ENCODE measurements around the gene HOXD4. TPM values are rescaled to one million over a fixed set of nuclear protein-coding genes. Genes with fewer than 3 reads are reported as not detected.

Gene HOXD4
- total RNA-seq, 1 experiment from 2014 or later = not detected

DNA sequence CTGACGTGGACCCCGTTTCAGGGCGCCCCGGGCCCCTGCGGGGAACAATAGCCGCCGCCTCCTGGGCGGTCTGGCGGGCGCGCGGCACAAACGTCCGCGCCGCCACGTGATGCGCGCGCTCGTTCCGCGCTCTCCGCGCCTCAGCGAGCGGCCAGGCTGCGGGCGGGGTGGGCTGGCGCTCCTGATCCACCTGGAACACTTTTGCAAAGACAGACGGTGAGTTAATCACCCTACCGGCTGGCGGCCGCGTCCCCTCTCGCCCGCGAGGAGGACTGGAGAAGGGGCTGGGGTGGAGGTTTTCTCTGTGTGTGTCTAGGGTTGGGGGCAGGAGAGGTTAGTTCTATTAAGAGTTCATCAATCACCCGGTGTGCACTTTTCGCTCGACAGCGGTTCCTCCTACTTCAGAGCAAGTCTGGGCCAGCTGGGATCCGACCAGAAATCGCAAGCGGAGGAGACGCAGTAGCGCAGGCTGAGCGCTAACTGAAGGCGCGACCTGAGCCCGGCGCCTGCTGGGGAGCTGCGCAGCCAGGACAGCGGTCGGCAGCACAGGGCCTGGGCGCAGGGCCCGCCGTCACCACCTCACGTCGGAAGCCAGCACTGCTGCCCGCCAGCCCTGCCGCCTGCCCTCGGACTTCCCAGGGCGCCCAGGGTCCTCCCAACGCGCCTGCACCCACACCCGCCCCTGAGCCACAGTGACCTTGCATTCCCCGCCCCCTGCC, 26.8 kb downstream of the HOXD4 start:
- TF ChIP-seq, protein P1, sequence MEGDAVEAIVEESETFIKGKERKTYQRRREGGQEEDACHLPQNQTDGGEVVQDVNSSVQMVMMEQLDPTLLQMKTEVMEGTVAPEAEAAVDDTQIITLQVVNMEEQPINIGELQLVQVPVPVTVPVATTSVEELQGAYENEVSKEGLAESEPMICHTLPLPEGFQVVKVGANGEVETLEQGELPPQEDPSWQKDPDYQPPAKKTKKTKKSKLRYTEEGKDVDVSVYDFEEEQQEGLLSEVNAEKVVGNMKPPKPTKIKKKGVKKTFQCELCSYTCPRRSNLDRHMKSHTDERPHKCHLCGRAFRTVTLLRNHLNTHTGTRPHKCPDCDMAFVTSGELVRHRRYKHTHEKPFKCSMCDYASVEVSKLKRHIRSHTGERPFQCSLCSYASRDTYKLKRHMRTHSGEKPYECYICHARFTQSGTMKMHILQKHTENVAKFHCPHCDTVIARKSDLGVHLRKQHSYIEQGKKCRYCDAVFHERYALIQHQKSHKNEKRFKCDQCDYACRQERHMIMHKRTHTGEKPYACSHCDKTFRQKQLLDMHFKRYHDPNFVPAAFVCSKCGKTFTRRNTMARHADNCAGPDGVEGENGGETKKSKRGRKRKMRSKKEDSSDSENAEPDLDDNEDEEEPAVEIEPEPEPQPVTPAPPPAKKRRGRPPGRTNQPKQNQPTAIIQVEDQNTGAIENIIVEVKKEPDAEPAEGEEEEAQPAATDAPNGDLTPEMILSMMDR (IDR thresholded peaks at IDR 0.05; ENCODE audit: unreplicated experiment) = no peak
- Mint-ChIP-seq H3K9me3 (ENCODE audit: low read depth, unreplicated experiment) (no peaks in the 10 kb centered on the region), H3K4me1 (ENCODE audit: low read depth, unreplicated experiment) (peaks cover 11% of the 10 kb centered on the region), H3K27ac (ENCODE audit: unreplicated experiment) (no peak overlapping the region), H3K27me3 (ENCODE audit: unreplicated experiment) (peaks cover 21% of the 10 kb centered on the region), H3K36me3 (ENCODE audit: insufficient read depth, unreplicated experiment) (no peaks in the 10 kb centered on the region), H3K4me3 (ENCODE audit: low read depth, unreplicated experiment) (peak overlapping the region; percentile 71)
- peak; percentile 43 for DNase-seq
- CTCF ChIA-PET = interaction anchor here (0.7 kb wide), 1 partner anchor 12 kb away, joined by 3 read pairs; no protein-coding TSS in a partner anchor
- no TSS peak for BruUV-seq (replicated peaks)
- intact Hi-C loops (cut with micrococcal nuclease; ENCODE audit: unreplicated experiment) = loop anchor here (10.0 kb wide), 1 partner anchor 147 kb away; no protein-coding TSS in a partner anchor

DNA sequence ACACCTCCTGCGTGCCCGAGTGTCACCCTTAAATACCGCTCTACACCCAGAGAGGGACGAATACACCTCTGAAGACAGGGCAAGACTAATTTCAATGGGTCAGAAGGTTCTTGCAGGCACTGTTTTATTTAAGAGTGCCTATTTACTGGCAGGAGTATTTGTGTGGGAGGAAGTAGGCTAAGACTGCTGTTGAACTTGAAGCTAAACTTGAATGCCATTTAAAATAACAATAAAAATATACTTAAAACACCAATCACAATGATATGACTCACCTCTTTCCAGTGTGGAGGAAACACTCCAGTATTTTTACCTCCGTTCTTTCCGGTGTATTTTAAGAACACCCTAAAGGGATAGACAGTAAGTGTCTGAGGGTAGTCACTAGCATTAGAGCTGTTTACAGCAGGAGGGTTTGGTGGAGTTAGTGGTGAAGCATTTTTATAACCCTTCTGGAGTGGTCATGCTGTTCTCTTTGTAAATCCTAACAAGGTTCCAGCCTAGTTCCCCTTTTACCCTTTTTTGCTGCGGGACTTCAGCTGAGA, 27.5 kb downstream of the HOXD4 start:
- BruUV-seq (replicated peaks) = no TSS peak
- CTCF ChIA-PET = no interaction called here
- Mint-ChIP-seq H3K4me3 (ENCODE audit: low read depth, unreplicated experiment) (peak overlapping the region; percentile 71), H3K9me3 (ENCODE audit: low read depth, unreplicated experiment) (no peaks in the 10 kb centered on the region), H3K36me3 (ENCODE audit: insufficient read depth, unreplicated experiment) (no peaks in the 10 kb centered on the region), H3K27me3 (ENCODE audit: unreplicated experiment) (peaks cover 21% of the 10 kb centered on the region), H3K4me1 (ENCODE audit: low read depth, unreplicated experiment) (peaks cover 6% of the 10 kb centered on the region), H3K27ac (ENCODE audit: unreplicated experiment) (no peak overlapping the region)
- no peak for DNase-seq
- TF ChIP-seq, protein P1 (IDR thresholded peaks at IDR 0.05; ENCODE audit: unreplicated experiment) = no peak
- intact Hi-C loops (cut with micrococcal nuclease; ENCODE audit: unreplicated experiment) = loop anchor here (10.0 kb wide), 1 partner anchor 146 kb away; no protein-coding TSS in a partner anchor

DNA sequence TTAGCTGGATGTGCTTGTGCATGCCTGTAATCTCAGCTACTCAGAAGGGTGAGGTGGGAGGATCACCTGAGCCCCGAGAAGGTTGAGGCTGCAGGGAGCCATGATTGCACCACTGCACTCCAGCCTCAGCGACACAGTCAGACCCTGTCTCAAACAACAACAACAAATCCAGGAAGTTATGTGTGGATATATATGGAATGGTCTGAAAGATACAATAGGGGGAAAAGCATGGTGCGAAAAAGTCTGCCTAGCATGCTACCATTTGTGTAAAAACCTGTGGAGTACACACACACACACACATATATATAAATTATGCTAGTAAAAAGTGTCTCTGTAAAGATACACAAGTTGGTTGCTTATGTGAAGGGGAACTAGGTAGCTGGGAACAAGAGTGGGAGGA, 30.2 kb downstream of the HOXD4 start:
- Mint-ChIP-seq H3K36me3 (ENCODE audit: insufficient read depth, unreplicated experiment) (no peaks in the 10 kb centered on the region), H3K4me1 (ENCODE audit: low read depth, unreplicated experiment) (no peaks in the 10 kb centered on the region), H3K9me3 (ENCODE audit: low read depth, unreplicated experiment) (no peaks in the 10 kb centered on the region), H3K4me3 (ENCODE audit: low read depth, unreplicated experiment) (no peak overlapping the region), H3K27ac (ENCODE audit: unreplicated experiment) (no peak overlapping the region), H3K27me3 (ENCODE audit: unreplicated experiment) (peaks cover 21% of the 10 kb centered on the region)
- intact Hi-C loops (cut with micrococcal nuclease; ENCODE audit: unreplicated experiment) = no loop called here
- CTCF ChIA-PET = interaction anchor here (0.5 kb wide), 1 partner anchor 372 kb away, joined by 3 read pairs; no protein-coding TSS in a partner anchor
- no TSS peak for BruUV-seq (replicated peaks)
- TF ChIP-seq, protein P1 (IDR thresholded peaks at IDR 0.05; ENCODE audit: unreplicated experiment) = no peak
- DNase-seq = no peak

DNA sequence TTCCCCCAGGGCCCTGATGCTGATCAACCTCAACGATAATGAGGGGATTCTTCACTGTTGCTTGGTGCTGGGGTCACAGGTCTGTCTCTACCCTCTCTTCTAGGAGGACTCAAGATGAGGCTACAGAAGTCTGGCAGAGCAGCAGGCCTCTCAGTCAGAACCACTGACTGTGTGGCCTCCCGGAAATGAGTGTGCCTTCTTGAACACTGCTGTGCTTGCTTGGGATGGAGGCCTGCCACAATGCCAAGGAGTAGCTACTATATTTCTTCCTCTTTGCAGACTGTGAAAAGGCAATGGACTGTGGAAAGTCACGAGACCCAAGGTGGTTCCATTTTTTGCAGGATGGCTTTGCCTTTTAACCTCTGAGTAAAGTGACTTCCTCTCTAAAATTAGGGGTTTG, 31.3 kb downstream of the HOXD4 start:
- Mint-ChIP-seq H3K36me3 (ENCODE audit: insufficient read depth, unreplicated experiment) (peaks cover 2% of the 10 kb centered on the region), H3K27me3 (ENCODE audit: unreplicated experiment) (peaks cover 25% of the 10 kb centered on the region), H3K4me3 (ENCODE audit: low read depth, unreplicated experiment) (no peak overlapping the region), H3K9me3 (ENCODE audit: low read depth, unreplicated experiment) (no peaks in the 10 kb centered on the region), H3K27ac (ENCODE audit: unreplicated experiment) (no peak overlapping the region), H3K4me1 (ENCODE audit: low read depth, unreplicated experiment) (no peaks in the 10 kb centered on the region)
- intact Hi-C loops (cut with micrococcal nuclease; ENCODE audit: unreplicated experiment) = no loop called here
- BruUV-seq (replicated peaks) = no TSS peak
- CTCF ChIA-PET = no interaction called here
- TF ChIP-seq, protein P1 (IDR thresholded peaks at IDR 0.05; ENCODE audit: unreplicated experiment) = no peak
- DNase-seq = no peak

Measured in Calu3 (cell line).